Kidney glomerular epithelial cell (primary cell): ENCODE results near the gene KRT80.

Source experiments
- DNase-seq: peaks from one replicate; lab custom pipeline; 2025; lab: John Stamatoyannopoulos, UW

Gene KRT80

DNA sequence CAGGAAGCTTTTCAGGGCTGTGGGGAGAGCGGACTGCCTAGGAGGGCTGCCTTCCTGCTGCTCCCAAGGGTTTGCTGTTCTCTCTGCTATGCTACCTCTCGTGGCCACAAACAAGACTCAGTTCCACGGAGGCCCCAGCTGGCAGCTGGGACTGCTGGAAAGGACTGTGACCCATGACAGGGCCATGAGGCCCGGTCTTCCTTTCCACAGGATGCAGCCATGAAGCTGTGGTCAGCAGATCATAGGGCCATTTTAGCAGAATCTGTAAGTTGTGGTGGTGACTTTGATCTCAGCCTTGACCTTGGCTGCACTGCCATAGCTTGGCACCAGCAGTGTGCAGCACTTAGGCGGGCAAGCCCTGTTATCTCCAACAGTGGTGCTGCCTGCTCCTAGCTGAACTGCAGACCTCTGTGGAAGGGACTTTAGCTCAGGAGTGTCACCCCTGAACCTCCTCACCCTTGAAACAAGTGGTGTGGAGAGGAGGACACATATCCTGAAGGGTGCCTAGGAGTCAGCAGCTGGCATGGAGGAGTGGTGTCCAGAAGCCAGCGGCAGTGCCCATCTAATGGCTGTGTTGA lies 12.3 kb downstream of the KRT80 start:
- DNase-seq = no peak

DNA sequence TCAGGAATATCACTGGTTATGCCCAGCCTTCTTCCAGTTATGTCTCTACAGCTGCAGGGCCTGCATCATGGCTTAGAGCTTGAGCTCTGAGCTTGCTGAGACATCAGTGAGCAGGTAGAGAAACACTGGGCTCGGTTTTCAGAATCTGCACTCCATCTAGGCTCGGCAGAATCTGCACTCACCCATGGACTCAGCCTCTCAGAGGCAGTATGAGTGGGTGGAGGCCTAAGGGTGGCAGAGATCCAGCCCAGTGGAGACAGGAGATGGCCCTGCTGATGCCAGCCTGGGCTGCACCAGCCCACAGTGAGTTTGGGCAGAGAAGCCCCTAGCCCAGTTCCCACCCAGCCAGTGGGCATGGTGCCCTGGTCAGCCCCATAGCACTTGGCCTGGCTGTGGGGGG lies 12.8 kb downstream of the KRT80 start:
- no peak for DNase-seq

DNA sequence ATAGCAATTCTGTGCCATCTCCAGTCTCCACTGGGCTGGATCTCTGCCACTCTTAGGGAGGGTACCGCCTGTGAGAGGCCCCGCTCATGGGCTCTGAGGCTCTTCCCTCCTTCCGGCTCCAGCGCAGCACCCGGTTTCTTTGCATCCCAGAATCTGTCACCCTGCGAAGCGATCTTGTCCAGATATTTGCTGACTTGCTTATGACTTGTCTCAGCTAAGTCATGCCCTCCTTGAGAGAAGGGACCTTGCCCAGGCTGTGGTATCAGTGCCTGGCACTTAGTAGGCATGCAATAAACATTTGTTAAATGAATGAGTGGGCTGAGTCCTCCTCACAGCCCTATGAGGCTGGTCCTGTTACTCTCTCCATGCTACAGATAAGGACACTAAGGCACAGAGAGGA lies 13.4 kb downstream of the KRT80 start:
- no peak for DNase-seq

DNA sequence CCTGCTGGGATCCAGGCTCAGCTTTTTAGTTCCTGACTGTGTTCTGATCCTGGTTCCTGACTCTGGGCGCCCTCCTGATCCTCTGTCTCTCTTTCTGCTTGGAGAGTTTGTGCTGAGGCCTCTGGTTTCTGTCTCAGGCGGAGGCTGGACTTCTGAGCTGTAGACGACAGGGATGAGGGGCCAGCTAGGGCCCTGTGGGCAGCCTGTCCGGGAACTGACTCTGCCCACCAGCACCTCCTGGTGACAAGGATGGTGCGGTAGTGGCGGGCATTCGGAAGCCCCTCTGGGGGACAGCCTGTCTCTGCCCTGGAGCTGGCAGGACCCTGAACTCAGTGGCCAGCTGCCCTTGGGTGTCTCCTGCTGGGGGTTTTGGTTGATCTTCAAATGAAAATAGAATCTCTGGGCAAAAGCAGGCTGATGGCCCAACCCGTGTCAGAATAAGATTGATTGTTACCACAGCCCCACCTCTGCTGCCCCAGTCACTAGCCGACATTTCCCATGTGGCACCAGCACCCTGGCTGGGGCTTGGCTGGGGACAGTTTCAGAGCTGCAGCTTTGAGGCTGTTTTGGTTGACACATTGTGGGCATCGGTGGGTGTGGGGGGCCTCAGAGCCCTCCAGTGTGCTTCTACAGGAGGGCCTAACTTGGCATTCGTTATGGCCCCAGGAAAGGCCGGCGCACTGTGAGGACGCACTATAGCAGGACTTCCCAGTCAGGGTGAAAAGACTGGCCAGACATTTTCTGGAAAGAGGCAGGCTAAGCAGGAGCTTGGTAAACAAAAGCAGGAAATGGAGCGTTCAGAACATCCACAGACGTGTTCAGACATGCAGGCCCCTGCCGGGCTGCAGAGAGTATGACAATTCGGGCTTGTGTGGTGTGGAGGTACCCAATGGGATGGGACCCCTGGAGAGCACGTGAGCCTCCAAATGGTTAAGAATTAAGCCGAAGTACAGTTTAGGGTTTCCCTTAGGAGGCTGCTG lies 16.2 kb downstream of the KRT80 start:
- no peak for DNase-seq

DNA sequence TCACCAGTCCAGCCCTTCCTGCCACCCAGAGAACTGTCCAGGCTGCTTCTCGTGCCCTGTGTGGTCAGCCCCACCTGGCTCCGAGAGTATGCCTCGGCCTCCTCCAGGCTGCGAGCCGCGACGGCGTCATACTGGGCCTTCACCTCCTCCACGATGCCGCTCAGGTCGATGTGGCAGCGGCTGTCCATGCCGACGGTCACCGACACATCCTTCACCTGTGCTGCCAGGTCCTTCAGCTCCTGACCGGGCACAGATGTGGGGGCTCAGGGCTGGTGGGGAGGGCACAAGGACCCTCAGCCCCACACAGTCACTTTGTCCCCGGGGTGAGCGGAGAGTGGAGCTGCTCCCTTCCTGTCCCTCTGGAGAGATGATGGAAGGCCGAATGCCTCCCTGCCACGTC lies 18.3 kb downstream of the KRT80 start:
- no peak for DNase-seq

DNA sequence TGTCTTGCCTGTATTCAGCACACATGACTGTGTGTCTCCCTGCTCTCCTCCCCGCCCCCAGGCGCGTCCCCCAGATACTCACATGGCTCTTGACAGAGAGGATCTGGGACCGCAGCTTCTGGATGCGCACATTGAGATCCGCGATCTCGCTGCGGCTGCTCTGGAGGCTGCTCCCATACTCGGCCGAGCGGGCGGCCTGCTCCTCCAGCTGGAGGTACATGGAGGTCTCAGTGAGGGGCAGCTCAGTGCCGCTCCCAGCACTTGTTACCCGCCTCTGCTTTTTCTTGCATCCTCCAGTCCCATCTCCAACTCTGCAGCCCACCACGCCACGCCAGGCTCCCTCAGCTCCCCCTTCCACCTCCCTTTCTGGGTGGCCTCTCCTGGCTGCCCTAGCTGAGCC lies 18.9 kb downstream of the KRT80 start:
- DNase-seq = no peak

DNA sequence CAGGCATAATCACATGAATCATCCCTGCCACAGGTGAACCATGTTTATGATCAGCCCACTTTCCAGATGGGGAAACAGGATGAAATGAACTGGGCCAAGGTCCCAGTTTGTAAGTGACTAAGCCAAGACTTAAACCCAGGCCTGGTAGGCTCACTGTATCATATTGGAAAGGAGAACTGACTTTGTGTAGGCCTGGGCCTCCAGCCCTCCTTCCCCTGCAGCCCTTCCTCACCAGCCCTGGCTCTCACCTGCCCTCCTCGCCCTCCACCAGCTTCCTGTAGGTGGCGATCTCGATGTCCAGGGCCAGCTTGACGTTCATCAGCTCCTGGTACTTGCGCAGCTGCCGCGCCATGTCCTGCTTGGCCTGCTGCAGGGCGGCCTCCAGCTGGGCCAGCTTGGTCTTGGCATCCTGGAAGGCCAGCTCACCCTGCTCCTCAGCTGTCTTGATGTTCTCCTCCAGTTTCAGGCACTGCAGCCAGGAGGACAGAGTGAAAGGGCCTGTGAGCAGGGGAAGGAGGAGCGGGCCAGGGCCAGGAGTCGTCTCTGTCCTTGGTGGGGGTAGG lies 19.8 kb downstream of the KRT80 start:
- DNase-seq = no peak

DNA sequence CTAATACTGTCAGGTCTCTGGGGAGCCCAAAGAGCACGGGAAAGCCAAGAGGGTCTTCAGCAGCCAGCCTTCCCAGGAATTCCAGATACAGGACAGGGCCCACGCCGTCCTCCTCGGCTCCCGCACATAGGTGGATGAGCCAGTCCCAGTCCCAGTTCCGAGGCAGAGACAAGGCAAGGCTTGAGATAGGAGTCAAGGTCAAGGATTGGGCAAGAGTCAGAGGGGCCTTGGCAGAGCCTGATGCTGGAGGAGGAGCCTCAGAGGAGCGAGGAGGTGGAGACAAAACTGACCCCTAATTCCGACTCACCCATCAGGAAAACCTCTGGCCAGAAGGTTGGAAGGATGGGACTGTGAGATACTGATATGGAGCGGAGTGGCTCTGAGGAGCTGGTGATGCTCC lies 21.0 kb downstream of the KRT80 start:
- DNase-seq = no peak

DNA sequence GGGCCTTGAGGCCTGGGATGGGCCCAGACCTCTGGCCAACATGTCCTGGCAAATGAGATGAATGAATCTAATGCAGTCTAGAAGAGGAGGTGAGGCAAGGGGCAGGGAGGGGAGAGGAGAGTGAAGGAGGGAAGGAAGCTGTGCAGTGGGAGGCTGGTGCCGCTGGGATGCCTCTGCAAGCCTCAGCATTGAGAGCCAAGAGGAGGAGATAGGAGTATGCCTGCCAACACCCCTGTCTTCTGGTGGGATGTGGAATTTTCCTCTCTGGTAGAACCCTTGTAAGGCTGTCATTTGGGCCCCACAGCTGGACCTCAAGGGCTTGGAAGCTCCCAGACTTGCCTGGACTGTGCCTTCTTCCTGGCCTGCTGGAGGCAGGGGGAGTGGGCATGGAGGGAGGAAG lies 21.9 kb downstream of the KRT80 start:
- no peak for DNase-seq

DNA sequence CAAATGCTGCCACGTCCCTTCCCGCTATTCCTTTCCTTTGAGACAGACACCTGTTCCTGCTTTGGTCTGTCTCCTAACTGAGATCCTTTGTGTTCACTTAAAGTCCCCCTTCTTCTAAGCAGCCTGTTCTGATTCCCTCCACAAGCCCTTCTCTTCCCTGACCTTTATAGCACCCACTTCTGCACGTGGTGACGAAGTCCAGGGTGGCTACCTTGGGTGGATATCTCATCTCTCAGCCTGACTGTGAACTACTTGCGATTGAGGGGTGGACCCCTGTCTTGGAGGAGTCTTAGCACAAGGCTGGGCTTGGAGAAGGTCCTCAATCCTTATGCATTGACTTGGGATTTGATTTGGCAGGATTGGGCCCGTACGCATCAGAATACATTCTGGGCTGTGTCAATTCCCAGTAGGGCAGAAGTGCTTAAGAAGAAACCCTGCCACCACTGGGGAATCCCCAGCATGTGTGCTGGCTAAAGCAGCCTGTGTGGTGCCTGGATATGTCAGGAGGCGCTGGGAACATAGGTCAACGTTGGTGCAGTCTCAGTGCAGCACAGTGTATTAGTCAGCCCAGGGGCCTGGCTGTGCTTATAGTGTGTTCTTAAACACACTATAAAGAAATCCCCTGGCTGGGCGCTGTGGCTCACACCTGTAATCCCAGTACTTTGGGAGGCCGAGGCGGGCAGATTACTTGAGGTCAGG lies 23.6 kb downstream of the KRT80 start:
- DNase-seq = peak; percentile 6

DNA sequence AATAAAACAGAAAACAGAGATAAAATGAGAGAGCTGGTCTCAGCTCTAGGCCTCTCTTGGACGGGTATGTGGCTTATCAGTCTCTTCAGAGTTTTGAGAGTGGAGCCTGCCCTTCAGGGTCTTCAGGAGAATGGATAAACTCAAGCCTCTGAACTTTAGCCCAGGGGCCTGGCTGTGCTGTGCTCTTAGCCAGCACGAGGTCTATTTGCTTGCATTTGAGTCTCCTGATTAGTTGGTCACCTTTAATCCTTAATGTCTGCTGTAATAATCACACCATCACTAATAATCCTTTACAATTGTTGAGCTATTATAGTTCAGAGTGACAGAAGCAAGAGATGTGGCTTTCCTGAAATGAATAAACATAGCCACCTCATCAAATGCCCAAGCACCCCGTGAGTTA lies 24.3 kb downstream of the KRT80 start:
- no peak for DNase-seq

DNA sequence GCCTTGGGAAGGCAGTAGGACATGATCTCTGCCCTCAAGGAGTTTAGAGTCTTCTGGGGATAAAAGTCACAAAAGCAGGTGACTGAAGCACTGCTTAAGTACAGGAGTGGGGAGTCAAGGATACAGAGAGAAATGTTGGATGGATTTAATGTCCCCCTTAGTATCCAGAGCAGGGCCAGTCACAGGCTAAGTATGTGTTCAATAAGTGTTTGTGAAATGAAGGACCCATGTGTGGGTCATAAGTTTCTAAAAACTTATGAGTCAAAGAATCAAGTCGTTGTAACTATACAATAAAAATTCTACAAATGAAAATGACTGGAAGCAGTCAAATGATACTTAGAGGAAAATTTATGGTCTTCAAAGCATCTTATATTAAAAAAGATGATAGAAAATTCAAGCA lies 25.1 kb downstream of the KRT80 start:
- DNase-seq = no peak

DNA sequence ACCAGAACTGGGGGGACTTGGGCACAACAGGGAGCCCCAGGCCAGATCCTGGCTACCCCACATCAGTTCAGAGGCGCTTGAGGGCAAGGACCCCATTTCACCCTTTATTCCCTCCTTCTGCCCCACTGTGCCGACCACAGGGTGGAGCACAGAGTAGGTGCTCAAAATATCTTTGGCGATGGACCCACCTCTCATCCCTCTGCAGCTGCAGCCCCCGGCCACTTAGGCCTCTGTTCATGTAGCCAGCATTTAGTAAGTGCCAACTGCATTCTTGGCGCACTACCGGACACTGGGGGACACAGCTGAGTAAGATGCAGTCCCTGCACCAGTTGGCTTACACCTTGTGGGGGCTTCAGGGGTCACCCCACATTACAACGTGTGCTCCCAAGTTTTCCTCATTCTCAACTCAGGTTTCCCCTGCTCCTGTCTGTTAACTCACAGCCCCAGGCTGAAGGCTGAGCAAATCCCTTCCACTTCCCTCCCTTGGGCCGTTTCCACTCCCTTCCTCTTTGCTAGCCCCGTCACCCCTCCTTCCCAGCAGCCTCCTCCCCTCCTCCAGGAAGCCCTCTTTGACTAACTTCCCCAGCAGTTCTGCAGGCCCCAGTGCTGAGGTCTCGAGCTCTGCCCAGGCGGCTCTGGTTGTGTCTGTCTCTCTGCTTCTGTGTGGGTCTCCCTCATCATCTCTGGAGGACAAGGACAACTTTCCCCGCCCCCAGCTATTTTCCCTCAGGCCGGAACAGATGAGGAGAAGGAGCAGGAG lies 26.5 kb downstream of the KRT80 start:
- no peak for DNase-seq

DNA sequence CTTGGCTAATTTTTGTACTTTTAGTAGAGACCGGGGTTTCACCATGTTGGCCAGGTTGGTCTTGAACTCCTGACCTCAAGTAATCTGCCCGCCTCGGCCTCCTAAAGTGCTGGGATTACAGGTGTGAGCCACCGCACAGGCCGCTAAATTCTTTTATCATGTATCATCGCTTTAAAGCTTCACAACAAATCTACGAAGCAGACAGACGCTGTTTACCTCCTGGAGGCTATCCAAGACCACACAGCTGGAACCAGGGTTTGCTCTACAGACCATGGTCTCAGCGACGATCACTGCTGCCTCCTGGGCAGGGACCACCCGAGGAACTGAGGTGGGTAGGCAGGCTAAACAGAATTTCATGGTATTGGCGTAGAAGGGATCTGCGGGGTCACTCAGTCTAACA lies 27.2 kb downstream of the KRT80 start:
- DNase-seq = no peak

DNA sequence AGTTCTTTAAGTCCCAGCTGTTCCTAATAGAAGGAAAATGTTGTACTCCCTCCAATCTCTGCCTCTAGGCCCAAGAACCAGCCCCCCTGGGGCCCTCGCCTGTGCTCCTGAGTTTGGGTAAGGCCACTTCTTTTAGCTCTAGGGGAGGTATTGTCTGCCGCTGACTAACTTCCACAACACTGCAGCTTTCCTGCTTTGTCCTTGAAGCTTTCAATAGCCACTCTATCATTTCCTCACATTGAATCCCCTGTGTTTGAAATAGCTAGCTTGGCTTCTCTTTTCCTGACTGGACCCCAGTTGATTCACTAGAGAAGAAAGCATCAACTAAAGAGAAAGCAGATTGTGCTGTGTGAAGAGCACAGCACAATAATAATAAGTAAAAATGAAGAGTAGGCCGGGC lies 28.8 kb downstream of the KRT80 start:
- DNase-seq = no peak

DNA sequence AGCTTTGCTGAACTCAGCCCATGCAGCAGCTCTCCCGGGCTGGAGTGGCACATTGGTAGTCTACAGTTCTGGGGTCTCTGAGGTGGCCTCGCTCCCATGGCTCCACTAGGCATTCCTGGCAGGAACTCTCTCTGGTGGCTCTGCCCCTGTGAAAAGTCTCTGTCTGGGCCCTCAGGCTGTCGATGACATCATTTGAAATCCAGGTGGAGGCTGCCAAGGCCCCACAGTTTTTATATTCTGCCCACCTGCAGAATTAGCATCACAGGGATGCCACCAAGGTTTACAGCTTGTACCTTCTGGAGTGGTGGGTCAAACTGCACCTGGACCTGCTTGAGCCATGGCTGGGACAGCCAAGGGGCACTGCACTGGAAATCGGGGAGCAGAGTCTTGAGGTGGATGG lies 31.6 kb downstream of the KRT80 start:
- no peak for DNase-seq

DNA sequence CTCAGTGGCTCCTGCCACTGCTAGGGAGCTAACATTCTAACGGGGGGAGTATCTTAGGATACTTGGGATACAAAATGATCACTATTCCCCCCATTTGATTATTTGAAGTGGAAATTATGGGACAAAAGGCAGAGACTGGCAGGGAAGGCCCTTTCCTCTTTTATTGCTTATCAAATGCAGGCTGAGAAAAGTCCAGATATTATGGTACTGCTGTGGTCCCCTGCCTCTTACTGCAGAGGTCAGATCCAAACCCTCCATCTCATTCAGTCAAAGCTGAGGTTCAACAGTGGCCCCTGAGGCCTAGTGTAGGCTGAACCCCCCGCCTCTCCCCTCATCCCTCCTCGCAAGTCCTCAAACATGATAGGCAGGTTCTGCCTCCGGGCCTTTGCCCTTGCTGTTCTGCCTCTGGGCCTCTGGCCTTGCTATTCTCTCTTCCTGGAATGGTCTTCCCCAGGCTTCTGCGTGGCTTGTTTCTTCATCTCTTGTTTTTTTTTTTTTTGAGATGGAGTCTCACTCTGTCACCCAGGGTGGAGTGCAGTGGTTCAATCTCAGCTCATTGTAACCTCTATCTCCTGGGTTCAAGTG lies 34.2 kb downstream of the KRT80 start:
- DNase-seq = no peak

DNA sequence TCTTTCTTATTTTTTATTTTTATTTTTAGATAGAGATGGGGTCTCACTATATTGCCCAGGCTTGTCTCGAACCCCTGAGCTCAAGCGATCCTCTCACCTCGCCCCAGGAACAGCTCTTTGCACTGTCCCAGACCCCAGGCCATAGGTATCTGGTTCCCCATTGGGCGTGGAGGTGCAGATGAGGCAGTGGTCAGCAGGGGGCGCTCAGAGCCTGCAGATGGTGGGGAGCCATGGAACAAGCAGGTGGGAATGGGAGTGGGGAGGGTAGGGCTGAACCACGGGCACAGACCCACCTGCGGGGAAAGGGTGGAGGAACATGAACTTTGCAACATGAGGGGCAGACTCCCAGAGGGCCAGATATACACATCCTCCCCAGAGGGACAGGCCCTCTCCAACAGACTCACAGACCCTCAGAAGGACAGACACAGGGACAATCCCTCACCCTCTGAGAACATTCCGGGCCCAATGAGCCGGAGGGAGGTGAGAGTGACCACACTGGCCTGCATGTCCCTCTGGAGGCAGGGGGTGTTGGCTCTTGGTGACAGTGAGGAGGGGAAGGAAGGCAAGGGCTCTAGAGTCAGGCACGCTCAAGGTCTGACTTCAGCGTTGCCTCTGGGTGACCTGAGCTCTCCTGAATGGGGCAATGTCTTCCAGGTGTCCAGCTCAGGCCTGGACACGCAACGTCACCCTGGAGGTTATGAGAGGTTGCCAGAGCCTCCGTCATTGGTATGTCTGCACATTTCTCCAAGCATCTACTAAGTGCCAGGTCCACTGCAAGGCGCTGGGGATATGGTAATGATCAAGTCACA lies 34.9 kb downstream of the KRT80 start:
- peak; percentile 39 for DNase-seq

DNA sequence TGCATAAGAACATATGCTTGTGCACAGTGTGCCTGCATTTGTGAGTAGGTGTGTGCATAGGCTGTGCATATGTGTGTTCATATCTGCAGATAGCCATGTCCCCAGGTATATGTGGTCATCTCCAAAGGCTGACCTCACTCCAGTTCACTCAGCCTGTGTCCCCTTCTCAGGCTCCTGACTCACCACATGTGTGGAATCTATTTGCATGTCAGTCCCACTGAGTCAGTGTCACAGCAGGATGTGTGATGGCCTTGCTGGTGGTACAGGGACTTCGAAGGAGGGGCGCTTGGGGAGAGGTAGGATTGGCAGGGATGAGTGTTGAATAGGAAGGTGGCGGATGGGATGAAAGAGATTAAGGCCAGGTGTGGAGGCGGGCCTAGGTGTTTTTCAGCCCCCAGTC lies 35.5 kb downstream of the KRT80 start:
- DNase-seq = no peak

DNA sequence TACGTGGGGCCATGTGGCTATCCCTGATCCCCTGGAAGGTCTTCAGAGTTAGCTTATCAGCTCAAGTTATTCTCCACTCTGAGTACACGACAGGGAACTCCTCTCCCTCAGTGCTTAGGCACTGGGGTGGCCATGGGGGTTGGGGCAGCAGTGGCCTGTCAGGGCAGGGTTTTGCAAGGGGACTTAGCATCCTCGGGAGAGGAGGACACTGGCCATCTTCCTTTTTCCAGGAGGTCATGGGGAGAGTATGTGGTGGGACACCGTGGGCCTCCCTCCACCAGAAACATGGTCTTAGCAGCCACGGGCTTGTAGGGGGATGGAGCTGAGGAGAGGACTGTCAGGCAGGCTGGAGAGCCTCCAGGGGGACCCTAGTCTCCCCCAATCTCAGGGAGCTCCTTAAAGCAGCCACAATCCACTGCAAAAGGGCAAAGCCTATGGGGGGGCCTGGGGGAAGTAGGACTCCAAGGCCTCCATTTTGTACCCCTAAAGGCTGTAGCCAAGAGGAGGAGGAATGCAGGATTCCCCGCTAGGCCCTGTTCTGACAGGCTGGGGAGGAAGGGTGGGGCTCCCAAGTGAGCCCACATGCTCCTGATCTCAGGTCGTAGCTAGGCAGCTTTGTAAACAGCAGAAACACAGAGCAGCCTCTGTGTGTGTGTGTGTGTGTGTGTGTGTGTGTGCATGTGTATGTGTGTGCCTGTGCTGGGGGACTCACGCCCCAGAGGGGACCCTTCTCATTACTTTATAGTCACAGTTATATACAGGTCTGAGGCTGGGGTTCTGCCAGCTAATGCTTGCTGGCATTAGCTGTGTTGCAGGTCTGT lies 36.6 kb downstream of the KRT80 start:
- DNase-seq = no peak
